NCI-H146 treated with DMSO at 0.1 percent for 48 hours (cell line): ENCODE data around the gene NEDD8.

Experiments
- DNase-seq: peaks from one replicate; lab custom pipeline; 2025; ENCODE audit not compliant: unreplicated experiment; lab: John Stamatoyannopoulos, UW

Gene NEDD8

GRCh38 chr14:24264298-24264697, 32.1 kb upstream of the NEDD8 start:
- DNase-seq, result no peak

- DNase-seq, result no peak
Measured at GRCh38 chr14:24263848-24264247, 31.7 kb upstream of the NEDD8 start.

GRCh38 chr14:24262821-24263733, 30.9 kb upstream of the NEDD8 start, which contains the start of gene TGM1:
Gene TGM1 (minus strand): TSS chr14:24263177. CDS start chr14:24262352, 825 bp downstream.
- no peak for DNase-seq

- no peak for DNase-seq
Measured at GRCh38 chr14:24261969-24262327, 29.8 kb upstream of the NEDD8 start.

- DNase-seq, result no peak
Measured at GRCh38 chr14:24261256-24261968, 29.2 kb upstream of the NEDD8 start.

GRCh38 chr14:24260780-24261157, 28.6 kb upstream of the NEDD8 start:
- DNase-seq, result no peak

GRCh38 chr14:24260026-24260779, 28.0 kb upstream of the NEDD8 start:
- no peak for DNase-seq

GRCh38 chr14:24259282-24260025, 27.3 kb upstream of the NEDD8 start:
- no peak for DNase-seq

GRCh38 chr14:24258548-24259265, 26.5 kb upstream of the NEDD8 start:
- DNase-seq, result no peak

GRCh38 chr14:24258119-24258518, 26.0 kb upstream of the NEDD8 start:
- no peak for DNase-seq

- DNase-seq, result no peak
Measured at GRCh38 chr14:24256960-24257359, 24.8 kb upstream of the NEDD8 start.

- DNase-seq, result no peak
Measured at GRCh38 chr14:24255931-24256711, 24.0 kb upstream of the NEDD8 start.

GRCh38 chr14:24255438-24255837, 23.3 kb upstream of the NEDD8 start:
- DNase-seq, result no peak

- DNase-seq, result no peak
Measured at GRCh38 chr14:24254630-24255392, 22.6 kb upstream of the NEDD8 start.

GRCh38 chr14:24253936-24254335, 21.8 kb upstream of the NEDD8 start:
- no peak for DNase-seq

- DNase-seq, result no peak
Measured at GRCh38 chr14:24252289-24253124, 20.3 kb upstream of the NEDD8 start.

- DNase-seq, result no peak
Measured at GRCh38 chr14:24251880-24252288, 19.7 kb upstream of the NEDD8 start.

GRCh38 chr14:24250354-24250753, 18.2 kb upstream of the NEDD8 start:
- no peak for DNase-seq
